Stimulated activated CD8-positive, alpha-beta memory T cell treated with anti-CD3 and anti-CD28 coated beads, Interleukin-4, amount 100 ng/mL, for 4 hours (primary cell): ENCODE measurements around the gene NOLC1.

Experiments used
- DNase-seq, 2 donors: peaks; one replicate each; pipeline ENCODE4 v3.0.0-alpha.2; 2020; ENCODE audit warnings: low read depth in 2 of 2, low spot score in 1 of 2

Gene NOLC1

DNA sequence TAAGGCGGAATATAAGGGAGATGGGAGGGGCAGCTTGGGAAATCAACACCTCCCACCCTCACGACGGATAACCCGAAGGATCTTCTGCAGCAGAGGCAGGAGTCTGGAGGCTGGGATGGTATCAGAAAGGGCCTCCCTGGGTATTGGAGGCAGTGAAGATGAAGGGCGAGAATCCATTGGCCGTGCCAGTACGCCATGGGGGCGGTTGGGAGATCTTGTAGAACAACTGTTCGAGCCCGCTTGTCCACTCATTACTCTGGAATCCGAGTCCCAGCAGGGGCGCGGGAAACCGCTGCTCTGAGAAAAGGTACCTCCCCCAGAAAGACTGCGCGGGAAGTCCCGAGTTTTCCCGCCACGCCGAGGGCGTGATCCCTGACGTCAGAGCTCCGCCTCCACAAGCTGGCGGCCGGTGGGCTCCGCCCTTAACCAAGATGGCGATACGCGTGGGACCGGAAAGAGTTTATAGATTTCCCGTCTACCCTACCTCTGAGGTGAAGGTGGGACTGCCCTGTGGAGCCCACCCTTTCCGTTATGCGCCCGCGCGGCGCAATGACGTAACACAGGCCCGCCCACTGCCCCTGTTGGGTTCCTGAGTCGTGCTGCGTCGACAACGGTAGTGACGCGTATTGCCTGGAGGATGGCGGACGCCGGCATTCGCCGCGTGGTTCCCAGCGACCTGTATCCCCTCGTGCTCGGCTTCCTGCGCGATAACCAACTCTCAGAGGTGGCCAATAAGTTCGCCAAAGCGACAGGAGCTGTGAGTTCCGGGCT lies at the start of gene NOLC1:
Gene NOLC1 (plus strand): TSS at position 616 of the 771 bp plus-strand sequence. CDS start 22 bp downstream, at position 638.
- peak; percentile 100 for DNase-seq

DNA sequence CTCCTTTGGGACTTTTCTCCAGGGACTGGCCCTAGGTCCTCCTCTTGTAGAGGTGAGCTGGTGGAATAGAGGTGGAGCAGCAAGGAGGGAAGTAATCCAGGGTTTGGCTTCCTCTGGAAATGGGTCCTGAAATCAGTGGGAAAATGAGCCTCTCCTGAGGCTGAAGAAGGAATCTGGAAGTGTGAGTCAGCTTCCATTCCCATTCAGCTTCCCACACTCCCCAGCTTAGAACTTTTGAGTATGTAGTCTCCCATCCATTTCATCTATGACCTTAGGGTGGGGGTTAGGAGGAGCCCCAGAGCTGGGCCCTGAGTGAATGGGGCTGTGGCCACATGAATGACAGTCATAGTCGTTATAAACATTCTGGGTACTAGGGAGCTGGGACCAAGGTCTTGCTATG lies 49.8 kb upstream of the NOLC1 start:
- DNase-seq = no peak

DNA sequence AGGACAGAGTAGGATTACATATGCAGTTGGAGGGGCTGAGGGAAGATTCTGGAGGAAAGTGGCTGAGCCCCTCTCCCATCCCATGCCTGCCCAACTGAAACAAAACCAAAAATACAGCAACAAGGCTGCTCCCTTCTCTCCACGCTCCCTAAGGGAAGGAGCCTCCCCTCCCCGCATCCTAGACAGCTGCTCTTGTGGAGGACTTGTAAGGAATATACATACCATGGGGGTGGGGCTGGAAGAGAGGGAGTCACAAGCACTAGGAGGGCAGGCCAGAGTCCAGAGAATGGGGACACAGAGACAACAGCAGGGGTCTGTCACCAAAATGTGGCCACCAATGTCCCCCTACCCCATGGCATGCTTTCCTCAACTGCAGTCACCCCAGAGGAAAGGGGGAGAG lies 45.2 kb upstream of the NOLC1 start:
- no peak for DNase-seq

GRCh38 chr10:102109166-102110116 lies 42.7 kb upstream of the NOLC1 start:
- no peak for DNase-seq

GRCh38 chr10:102111276-102111675 lies 40.9 kb upstream of the NOLC1 start:
- no peak for DNase-seq

DNA sequence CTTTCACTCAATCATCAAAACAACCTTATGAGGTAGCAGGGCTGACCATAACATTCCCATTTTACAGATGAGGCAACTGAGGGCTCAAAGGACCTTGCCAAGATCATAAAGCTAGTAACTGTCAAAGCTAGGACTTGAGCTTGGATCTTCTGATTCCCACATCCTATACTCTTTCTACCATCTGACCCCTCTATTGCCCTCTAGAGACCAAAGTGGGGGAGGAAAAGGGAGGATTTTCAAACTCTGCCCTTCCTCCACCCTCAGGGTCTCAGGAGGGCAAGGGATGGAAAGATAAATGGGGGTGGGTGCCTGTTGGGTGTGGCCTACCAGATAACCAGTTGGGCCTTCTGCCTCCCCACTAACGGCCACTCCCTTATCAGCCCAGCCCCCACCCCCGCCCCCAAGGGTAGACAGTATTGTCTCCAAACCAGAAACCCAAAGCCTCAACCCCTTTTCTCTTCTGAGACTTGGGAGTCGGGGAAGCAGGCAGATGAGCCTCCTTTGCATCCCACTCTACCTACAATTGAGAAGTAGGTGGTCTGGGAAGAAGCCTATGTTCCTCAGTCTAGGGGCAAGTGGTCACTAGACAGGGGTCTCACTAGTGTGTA lies 39.9 kb upstream of the NOLC1 start:
- no peak for DNase-seq

- no peak for DNase-seq
Observed at GRCh38 chr10:102113261-102113955, 38.8 kb upstream of the NOLC1 start.

DNA sequence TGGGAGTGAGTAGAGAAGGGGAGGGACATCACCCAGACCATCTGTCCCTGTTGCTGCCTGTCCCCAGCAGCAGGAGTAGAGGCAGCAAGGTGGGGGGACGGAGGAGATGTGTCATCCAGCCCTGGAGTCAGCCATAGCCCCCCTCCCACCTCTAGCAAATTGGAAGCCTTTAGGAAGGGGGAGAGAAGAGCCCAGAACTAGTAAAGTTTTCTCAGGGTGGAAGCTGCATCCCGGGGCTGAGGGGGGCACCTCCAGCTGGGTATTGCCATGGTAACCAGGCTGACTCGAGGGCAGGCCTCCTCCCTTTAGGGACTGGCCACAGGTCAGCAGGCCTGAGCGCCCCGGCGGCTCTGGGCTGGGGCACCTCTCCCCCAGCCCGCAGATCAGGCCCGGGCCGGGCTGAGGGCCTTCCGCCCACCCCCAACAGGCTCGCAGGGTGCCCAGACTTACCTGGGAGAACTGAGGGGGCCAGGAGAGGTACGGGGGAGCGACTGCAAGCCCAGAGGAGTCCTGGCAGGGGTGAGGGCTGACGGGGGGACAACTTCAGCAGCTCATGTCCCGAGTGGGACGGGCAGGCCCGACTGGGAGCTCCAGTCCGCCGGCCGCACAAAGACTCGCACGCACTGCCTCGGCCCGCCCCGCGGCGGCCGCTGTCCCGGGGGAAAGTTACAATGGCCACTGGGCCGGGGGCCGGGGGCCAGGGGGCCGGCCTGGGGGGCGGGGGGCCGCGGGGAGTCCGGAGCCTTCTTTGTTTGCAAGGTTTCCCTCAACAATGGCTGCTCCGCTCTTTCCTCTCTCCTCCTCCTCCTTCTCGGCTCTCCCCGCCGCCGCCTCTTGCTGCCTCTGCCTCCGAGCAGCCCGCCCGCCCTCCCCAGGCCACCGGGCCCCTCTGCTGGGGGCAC lies 38.0 kb upstream of the NOLC1 start:
- DNase-seq = no peak

GRCh38 chr10:102114861-102115618 lies 37.1 kb upstream of the NOLC1 start:
- peak; percentile 60 to 68 for DNase-seq

DNA sequence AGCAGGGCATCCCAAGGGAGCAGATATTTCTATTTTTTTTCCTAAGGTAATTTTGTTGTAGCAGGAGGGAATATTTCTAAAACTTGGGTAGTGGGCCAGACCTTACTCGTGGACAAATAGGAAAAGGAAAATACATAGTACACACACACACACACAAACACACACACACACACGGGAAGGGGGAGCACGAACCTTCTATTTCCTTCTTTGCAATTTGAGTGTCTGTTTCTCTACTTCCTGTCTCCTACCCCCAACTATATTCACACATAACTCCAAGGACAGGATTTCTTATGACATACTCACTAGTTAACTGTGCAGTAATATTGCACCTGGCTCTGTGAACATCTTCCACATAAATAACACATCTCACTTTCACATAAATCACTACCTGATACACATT lies 36.4 kb upstream of the NOLC1 start:
- DNase-seq = no peak

DNA sequence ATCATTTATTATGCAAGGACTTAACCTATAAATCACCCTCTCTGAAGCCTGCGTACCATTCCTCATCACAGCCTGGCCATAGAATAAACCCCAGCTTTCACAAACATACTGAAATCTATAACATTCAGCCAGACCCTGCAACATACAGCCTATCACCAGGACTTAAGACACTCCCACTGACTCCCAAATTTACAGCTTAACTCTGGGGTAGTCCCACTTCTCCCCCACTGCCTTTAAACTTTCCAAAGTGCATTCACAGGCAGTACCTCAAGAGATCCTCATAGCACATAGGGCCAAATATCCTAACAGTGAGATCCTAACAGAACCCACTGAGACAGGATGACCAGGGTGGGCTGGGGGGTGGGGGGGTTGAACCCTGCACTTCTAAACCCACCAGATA lies 35.5 kb upstream of the NOLC1 start:
- no peak for DNase-seq

GRCh38 chr10:102117391-102118159 lies 34.6 kb upstream of the NOLC1 start:
- no peak for DNase-seq

GRCh38 chr10:102118867-102119266 lies 33.3 kb upstream of the NOLC1 start:
- DNase-seq = no peak

DNA sequence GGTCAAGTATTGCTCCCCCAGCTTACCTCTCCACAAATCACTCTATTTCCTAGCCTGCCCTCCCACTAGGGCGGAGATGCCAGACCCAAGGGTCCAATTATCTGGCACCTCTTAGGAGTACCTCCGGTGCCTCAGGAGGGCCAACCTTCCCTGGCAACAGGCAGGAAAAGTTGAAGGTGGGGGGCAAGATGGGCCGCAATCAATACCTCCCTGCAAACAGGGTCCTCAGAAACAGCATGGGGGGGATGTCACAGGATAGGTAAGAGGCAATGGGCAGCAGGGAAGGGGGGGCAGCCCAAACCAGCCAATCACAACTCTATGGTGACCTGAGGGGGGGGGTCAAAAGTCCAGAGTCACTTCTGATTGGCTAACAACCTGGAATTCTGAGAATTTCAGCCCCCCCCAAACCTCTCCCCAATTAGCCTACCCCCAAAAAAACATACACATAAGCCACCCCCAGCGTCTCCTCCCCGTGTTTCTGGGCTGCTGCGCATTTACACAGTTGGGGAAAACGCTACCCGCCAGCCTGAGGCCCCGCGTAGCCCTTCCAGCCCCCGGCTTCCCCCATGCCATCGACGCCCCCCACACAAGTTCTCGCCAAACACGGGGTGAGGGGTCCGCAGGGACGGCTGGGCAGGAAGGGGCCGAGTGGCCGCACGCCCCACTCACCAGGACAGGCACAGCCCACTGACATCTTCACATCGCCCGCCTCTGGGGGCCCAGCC lies 32.6 kb upstream of the NOLC1 start:
- no peak for DNase-seq

DNA sequence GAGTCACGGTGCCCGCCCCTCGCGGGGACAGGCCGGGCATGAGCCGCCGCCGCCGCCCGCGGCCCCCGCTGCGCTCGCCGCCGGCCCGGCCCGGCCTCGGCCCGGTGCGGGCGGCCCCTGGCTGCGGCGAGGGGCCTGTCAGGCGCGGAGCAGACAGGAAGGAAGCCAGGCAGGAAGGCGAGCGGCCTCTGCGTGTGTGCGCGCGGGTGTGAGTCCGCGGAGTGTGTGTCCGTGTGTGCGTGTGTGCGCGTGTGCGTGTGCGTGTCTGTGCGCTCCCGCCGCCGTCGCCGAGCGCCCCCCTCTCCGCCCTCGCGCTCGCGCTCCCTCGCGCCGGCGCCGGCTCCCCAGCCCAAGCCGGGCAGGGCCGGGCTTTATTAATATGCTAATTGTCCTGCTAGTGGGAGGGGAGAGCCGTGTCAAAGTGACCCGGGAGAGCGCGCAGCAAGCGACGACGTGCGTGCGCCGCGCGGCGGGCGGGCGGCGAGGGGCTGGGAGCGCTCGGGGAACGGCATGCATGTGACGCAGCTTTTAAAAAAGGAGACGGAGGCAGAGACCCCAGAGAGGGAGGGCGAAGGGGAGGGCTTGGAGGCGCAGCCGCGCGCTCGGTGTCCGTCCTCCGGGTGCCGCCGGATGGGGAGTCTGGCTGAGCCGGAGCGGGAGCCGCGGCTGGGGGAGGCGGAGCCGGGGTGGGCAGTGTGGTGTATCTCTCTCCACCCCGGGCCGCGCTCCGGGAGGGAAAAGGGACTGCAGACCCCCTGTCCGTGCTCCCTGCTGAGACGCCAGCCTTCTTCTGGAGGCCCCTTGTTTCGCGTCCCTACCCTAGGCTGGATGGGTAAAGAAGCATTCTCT lies 31.8 kb upstream of the NOLC1 start, which contains the start of gene LDB1:
Gene LDB1 (minus strand): TSS at position 227 of the 849 bp plus-strand sequence. CDS start 258 bp downstream, outside the sequence.
- no peak for DNase-seq

DNA sequence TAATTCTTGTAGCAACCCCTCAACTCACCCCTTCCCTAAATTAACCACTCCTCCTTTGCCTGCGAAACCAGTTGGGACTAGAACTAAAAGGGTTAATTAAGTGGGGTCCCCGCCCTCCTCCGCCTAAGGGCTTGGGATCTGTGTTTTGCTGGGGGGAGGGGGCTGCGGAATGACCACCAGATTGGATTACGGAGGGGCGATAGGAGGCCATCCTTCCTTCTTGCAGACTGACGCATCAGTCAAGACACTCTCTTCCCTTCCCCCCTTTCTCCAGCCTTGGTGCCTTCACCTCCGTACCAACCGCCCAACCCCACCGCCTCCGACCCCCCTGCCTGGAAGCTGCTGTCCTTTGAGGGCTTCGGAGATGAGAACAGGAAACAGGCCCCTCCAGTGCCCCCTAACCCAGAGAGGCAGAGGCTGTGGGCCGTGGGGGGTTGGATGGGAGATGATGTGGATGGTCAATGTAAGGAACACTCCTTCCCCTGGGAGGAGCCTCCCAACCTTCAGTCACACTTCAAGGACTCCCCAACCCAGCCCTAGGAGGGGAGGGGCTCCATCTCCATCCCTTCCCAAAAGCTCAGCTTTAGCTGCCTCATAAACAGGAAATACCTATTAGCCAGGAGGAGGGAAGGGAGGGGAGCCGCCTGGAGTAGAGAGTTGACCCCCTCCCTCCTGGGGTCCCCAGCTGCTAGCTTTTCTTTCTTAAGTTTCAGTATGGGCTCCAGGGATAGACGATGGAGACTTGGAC lies 31.0 kb upstream of the NOLC1 start:
- no peak for DNase-seq
